ENCODE results near the gene ASB18.
"Not testable (repeated sequence)": the region's sequence is repeated elsewhere in the genome, so short reads cannot be mapped to it uniquely, and the experiment has no call there.

GRCh38 chr2:236288373-236288772 is 24.2 kb upstream of the ASB18 start:
- TF ChIP-seq CTCF (IDR thresholded peaks at IDR 0.05; ENCODE audit: low read depth, low read length, missing input control); SP1 (IDR thresholded peaks at IDR 0.05); FOXA1 (IDR thresholded peaks at IDR 0.05); JUND (IDR thresholded peaks at IDR 0.05); GABPA (IDR thresholded peaks at IDR 0.05 in 1 of 2, conservative IDR thresholded peaks at IDR 0.05 in 1 of 2): not testable (repeated sequence)
- TF ChIP-seq, protein P1, sequence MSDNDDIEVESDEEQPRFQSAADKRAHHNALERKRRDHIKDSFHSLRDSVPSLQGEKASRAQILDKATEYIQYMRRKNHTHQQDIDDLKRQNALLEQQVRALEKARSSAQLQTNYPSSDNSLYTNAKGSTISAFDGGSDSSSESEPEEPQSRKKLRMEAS (IDR thresholded peaks at IDR 0.05) = not testable (repeated sequence)
- TF ChIP-seq, protein P2, sequence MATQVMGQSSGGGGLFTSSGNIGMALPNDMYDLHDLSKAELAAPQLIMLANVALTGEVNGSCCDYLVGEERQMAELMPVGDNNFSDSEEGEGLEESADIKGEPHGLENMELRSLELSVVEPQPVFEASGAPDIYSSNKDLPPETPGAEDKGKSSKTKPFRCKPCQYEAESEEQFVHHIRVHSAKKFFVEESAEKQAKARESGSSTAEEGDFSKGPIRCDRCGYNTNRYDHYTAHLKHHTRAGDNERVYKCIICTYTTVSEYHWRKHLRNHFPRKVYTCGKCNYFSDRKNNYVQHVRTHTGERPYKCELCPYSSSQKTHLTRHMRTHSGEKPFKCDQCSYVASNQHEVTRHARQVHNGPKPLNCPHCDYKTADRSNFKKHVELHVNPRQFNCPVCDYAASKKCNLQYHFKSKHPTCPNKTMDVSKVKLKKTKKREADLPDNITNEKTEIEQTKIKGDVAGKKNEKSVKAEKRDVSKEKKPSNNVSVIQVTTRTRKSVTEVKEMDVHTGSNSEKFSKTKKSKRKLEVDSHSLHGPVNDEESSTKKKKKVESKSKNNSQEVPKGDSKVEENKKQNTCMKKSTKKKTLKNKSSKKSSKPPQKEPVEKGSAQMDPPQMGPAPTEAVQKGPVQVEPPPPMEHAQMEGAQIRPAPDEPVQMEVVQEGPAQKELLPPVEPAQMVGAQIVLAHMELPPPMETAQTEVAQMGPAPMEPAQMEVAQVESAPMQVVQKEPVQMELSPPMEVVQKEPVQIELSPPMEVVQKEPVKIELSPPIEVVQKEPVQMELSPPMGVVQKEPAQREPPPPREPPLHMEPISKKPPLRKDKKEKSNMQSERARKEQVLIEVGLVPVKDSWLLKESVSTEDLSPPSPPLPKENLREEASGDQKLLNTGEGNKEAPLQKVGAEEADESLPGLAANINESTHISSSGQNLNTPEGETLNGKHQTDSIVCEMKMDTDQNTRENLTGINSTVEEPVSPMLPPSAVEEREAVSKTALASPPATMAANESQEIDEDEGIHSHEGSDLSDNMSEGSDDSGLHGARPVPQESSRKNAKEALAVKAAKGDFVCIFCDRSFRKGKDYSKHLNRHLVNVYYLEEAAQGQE (IDR thresholded peaks at IDR 0.05) = not testable (repeated sequence)
